HG02943 (cell line): ENCODE results near the gene RFPL1.
A peak's percentile ranks its signal among the peaks of the same experiment; 100 is the strongest.
"Not testable (repeated sequence)": the region's sequence is repeated elsewhere in the genome, so short reads cannot be mapped to it uniquely, and the experiment has no call there.

Experiments
- ATAC-seq: cut with Tn5 transposase; IDR thresholded peaks from one replicate; pipeline ENCODE4 v1.9.1; 2021; ENCODE audit warnings: mild to moderate bottlenecking, low read depth, moderate library complexity; ENCODE audit not compliant: unreplicated experiment

Gene RFPL1

DNA sequence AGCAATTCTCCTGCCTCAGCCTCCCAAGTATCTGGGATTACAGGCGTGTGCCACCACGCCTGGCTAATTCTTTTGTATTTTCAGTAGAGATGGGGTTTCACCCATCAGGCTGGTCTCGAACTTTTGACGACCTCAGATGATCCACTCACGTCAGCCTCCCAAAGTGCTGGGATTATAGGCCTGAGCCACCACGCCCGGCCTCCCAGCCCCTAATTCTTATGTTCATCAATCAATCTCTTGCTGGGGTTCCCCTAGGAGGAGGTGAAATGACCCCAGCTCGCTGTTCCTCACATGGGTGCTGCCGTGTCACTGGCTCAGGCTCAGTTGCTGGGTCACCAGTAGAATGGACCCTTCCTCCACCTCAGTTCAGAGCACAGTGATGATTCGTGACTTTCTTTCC is at the start of gene RFPL1:
TSS of gene RFPL1 (plus strand) at position 301 of the 400 bp plus-strand sequence.
- ATAC-seq, result not testable (repeated sequence)

DNA sequence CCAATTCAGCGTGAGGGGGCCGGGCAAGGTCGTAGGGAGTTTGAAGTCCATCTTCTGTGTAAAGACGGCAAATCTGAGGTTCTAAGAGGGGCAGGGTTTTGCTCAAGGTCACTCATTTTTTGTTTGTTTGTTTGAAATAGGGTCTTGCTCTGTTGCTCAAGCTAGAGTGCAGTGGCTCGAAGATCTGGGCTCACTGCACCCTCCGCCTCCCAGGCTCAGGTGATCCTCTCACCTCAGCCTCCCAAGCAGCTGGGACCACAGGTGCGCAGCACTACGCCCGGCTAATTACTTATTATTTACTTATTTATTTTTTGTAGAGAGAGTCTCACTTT is 49.7 kb upstream of the RFPL1 start:
- ATAC-seq, result no peak

DNA sequence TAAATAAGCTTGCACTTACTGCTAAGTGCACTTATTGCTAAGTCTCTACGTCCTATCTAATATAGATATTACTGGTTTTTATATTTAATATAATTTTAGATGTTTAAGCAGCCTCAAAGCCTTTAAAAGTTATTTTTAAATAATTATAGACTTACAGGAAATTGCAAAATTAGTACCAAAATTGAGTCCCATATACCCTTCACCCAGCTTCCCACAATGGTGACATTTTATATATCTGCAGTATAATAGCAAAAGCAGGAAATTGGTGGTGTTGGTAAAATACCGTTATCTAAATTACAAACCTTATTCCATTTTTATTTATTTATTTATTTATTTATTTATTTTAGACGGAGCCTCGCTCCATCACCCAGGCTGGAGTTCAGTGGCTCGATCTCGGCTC is 48.1 kb upstream of the RFPL1 start:
- no peak for ATAC-seq

DNA sequence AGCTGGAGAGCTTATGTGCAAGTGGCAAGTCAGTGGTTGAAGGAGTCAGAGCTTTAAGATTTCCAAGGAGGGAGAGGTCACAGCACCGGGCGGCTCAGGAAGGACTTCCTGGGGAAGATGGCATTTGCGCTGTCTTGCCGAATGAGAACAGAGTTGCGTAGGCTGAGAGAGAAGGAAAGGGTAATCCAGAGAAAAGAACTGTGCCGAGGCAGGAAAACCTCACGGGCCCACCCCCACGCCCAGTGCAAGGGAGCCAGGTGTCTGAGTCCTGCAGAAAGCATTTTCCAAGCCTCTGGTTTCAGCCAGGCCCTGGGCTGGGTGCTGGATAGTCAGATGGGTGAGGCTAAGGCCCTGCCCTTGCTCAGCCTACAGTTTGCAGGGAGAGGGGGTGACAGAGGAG is 46.8 kb upstream of the RFPL1 start:
- ATAC-seq, result no peak

DNA sequence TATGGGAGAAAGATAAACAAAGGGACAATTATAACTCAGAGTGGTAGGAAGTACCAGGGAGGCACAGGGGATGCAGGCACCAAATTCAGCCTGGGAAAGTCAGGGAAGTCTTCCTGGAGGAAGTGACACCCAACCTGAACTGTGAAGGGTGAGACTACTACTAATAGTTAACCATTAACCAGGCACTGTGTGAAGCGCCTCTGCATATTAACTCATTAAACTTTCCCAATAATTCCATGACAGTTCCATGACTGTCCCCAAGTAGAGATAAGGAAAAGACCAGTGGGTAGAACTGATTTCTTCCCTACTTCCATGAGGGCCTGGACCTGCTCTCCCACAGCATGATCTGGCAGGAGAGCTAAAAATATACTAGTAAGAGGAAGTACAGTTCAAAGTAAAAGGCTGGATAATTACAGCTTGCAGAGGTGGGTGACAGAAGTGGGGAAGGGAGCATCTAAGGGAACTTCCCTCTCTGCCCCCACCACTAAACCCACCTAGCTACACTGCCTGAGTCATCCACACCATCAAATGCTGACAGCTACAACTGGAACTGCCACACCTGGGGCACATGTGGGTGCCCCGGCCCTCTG is 45.3 kb upstream of the RFPL1 start:
- ATAC-seq, result no peak

DNA sequence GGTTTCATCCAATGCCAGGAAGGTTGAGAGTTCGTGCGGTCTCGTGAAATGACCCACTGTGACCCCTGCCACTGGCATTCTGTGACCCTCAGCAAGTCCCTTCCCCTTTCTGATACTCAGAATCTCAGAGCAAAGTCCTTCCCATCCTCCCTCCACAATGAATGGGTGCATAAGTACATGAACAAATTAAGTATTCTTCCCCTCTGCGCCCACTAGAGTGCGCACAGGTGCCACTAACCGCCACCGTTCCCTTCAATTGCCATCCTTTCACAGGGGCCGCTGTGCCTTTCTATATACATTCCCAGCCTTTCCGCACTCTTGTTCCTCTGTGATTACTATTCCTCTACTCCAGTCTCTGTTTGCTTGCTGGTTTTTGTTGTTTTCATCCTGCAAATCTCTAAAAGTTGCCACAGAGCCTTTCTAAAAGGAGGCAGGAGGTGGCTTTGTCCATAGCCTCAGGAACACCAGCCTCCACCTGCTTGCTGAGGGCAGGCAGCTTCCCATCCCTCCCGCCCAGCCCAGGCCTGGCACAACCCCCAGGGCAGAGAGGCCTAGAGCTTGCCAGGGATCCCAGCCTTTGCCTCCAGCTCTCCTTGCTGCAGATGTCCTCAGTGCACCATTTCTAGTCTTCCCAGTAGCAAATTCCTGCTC is 43.3 kb upstream of the RFPL1 start:
- ATAC-seq, result no peak

DNA sequence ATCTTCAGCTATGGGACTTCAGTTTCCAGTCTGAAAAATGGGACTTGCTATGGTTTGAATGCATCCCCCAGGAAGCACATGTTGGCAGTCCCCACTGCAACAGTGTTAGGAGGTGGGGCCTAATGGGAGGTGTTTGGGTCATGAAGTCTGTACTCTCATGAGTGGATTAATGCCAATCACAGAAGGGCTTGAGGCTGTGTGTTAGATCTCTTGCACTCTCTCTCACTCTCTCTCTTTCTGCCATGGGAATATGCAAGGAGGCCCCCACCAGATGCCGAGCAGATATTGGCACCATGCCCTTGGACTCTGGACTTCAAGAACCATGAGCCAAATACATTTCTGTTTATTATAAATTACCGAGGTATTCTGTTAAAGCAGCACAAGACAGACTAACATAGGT is 42.3 kb upstream of the RFPL1 start:
- ATAC-seq, result no peak

DNA sequence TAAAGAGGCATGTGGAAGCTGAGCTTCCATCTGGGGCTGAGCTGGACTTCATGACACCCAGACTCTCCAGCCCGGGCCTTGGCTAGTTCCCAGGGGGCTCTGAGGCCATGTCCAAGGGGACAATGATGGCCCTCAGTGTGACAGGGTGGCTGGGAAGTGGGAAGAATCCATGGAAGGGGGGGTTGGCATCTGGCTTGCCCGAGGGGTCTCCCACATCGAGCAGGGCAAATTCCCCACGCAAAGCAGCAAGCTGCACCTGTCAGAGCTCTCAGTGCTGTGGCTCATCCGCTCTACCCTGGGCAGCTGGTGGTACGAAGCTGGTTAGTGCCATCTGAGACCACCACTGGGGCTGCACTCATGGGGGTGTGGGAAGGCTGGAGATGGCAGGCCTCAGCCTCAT is 40.6 kb upstream of the RFPL1 start:
- no peak for ATAC-seq

DNA sequence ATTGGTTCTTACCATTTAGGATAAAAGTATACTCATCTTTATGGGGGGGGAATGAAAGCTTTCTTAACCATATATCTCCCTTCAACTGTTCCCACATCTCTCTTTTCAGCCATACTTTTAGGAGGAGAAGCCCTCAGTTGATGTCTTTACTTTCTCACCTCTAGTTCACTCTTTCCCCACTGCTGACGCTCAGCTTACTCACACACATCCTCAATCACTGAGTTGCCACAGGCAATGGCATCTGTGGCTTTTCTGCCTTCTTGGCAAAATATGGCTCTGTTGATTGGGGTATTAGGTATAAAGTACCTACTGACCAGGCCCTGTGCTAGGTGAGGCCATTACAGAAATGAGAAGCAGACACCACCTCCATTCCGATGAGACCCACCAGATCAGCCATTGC is 37.8 kb upstream of the RFPL1 start:
- no peak for ATAC-seq

DNA sequence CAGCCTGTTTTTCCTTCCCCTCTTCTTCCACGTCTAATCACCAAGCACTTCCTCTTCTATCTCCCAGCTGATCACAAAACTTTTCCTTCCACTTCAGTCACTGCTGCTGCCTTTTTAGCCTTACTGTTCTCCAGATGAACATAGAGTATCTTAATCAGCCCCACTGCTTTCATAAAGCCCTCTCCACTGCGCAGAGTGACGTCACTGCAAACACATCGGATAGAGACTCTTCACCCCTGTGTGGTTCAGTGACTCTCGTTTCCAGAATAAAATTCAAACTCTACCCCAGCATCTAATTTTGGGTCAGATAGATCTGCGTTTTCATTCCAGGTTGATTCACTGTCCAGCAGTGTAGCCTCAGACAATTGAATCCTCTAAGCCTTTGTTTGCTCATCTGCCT is 36.8 kb upstream of the RFPL1 start:
- ATAC-seq, result not testable (repeated sequence)

DNA sequence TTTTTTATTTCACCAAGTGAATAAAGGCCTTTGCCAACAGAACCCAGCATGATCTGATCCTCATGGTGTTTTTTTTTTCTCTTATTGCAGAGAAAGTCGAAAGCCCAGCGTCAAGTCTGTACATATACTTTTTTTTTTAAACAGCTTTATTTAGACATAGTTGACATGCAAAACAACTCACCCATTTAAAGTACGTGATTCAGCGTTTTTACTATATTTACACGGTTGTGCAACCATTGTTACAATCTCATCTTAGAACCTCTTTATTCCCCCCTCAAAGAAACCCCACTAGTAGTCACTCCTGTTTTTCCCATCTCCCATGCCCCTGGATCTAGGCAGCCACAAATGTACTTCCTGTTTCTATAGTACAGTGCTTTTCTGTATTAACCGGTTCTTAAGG is 29.4 kb upstream of the RFPL1 start:
- no peak for ATAC-seq

DNA sequence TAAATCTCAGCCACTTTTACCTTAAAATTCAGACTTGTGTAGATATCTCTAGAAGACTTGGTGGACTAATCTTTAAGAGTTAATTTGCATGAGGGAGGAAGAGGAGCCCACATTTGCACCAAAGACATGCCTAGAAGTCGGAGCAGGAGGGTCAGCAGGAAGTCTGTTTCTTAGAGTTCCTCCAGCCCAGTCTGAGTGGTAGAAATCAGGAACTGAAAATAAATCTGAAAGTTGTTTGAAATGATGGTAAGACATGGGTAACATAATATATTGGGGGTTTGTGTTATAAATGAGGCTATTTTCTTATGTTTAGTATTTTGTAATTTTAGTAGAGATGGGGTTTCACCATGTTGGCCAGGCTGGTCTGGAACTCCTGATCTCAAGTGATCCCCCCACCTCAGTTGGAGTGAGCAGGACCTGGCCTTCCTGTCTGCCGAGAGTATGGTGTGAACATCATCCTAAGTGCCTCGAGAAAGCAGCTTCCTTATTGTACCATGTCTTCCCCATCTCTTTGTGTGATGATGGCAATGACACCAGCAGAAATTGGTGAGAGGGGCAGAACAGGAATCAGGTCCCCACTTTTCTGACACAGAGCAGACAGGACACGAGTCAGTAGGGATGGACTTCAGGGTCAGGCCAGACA is 26.7 kb upstream of the RFPL1 start:
- peak; percentile 66 for ATAC-seq

DNA sequence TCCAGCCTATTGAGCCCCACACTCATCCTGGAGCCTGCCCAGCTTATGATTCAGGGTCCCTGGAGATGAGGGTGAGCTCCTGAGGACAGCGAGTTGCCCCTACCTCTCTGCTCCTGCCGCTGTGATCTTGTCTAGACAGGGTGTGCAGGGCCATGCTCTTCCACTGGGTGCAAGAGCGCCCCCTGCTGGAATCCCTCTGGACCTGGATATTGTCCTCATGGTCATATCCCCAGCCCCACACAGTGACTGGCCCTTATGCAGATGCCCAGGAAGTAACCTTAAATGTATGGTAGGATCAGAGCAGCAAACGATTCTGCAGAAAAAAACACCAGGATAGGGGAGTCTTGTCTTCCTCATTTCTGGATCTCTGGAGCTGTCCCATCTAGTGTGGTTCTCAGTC is 25.6 kb upstream of the RFPL1 start:
- not testable (repeated sequence) for ATAC-seq

DNA sequence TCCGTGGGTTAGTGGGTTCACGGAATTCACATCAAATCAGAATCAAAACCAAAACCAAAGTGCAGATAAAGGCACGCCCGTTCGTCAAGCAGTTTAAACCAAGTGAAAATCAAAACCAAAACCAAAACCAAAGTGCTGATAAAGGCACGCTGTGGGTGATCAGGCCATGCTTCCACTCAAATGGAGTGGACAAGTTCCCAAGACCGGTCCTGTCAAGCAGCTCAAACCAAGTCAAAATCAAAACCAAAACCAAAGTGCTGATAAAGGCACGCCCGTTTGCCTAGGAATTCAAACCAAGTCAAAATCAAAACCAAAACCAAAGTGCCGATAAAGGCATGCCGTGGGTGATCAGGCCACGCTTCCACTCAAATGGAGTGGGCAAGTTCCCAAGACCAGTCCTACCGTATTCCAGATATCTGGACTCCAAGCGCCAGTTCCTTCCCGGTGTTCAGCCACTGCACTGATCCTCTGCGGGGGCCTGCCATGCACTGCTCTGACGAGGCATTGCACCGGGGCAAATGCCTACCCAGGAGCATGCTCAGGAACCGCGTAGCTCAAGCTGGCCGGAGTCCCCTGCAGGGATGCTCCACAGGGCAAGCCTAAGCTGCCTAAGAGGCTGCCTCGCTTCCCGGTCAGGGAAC is 23.3 kb upstream of the RFPL1 start:
- not testable (repeated sequence) for ATAC-seq

DNA sequence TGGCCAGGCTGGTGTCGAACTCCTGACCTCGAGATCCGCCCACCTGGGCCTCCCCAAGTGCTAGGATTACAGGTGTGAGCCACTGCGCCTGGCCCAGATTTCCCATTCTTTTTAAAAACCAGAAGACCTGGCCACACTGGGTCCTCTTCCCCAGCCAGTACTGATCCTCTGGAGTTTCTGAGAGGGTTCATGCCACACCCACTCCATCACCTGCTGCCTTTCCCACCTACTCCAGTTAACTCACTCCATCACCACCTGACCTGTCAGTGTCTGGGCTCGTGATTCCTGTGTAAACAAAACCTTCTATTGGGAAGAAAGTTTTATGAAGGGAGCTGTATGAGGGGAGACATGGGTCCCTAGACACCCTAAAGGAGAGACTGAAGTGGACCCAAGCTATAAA is 19.7 kb upstream of the RFPL1 start:
- not testable (repeated sequence) for ATAC-seq

DNA sequence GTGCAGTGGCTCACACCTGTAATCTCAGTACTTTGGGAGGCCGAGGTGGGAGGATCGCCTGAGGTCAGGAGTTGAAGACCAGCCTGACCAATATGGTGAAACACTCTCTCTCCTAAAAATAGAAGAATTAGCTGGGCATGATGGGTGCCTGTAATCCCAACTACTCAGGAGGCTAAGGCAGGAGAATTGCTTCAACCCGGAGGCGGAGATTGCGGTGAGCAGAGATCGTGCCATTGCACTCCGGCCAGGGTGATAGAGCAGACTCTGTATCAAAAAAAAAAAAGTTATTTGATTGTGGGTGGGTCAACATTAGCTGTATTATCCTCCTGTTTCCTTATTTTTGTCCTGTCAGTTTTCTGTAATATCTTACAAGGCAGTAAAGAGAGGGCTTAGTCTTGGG is 11.9 kb upstream of the RFPL1 start:
- ATAC-seq, result no peak

DNA sequence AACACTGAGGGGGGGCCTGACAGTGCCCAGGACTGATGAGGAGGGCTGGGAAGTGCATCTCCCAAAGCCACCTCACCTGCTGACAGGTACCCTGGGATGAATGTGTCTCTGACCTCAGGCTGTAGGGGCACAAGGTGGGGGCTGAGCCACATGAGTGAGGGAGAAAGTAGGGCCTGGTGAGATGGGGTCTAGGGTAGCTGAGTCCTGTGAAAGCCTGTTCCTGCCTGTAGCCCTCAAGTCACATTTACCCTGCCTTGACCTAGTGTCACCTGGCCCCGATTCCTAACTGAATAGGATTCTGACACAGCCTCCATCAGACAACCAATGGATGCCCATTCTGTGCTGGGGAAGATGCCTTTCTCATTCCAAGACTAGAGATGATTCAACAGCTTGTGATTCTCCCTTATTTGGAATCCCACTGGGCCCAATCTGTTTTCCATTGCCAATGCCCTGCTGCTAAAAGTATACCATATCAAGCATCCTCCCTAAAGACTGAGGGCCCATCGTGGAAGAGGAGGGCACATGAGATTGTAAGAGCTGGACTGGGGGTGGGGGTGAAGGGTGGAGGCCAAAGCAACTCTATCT is 11.1 kb upstream of the RFPL1 start:
- ATAC-seq, result no peak

DNA sequence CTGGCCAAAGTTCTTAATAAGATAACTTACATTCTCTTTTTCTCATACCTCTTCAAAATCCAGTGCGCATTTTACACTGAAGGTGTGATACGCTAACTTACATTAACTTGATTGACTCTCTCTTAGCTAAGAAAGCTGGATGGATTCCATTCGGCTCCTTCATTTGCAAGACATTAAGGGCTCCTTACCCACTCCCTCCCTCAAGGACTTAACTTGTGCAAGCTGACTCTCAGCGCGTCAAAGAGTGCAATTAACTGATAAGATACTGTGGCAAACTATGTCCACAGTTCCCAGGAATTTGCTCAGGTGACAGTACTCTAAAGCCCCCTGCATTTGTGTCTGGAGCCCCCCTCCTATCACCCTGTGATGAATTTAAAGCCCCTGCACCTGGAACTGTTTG is 6.4 kb upstream of the RFPL1 start:
- ATAC-seq, result no peak

DNA sequence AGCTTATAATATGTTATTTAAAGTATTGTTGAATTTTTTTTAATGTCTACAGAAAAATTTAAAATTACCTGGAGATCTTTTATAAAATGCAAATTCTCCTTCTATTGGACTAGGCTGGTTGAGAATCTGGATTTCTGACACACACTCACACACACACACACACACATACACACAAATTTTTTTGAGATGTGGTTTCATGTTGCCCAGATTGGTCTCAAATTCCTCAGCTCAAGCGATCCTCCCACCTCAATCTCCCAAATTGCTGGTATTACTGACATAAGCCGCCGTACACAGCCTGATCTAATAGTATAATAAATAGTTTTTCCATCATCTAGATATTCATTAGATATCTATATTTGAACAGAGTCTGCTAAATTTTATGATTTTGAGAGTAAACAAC is 4.5 kb upstream of the RFPL1 start:
- no peak for ATAC-seq

DNA sequence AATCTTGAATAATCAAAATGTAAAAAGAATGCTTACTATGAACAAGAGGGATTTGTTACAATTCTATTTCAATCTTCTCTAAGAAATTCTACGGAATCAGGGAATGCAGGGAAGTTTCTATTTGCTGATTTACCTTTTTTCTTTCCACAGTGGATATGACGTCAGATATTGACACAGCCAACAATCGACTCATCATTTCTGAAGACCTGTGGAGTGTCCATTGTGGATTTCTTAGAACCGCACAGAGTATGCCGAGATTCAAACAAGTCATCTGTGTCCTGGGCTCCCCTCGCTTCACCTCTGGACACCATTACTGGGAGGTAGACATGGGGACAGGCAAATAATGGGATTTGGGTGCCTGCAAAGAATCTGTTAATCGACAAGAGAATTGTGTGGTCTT is 4.1 kb upstream of the RFPL1 start:
- ATAC-seq, result no peak
